ENCODE data around the gene MINDY4B. TPM values are rescaled to one million over a fixed set of nuclear protein-coding genes. Genes with fewer than 3 reads are reported as not detected.

The MINDY4B gene
- polyA plus RNA-seq, 2 of the 4 experiments (the other 2 are of a cell fraction): not detected

DNA sequence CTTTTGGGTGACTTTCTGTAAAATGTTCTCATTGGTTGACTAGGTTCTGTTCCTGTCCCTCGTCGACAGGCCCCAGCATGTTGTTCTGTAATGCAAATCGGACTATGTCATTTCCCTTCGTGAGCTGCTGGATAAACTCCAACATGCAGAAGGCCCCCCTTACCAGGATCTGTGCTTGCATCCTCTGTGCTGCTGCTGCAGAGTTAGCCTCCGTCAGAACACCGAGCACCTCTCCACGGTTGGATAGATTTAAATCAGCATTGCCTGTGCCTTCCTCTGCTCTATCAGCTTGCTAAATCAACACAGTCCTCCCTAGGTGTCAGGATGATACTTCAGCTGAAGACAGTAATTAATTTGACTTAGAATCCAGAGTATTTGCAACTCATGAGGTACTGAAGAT lies 12.7 kb upstream of the MINDY4B start:
- WGBS (ENCODE audit: missing lambda C conversion rate): 7% methylated on average over 7 of the region's 7 CpGs
- TF ChIP-seq, protein P1, sequence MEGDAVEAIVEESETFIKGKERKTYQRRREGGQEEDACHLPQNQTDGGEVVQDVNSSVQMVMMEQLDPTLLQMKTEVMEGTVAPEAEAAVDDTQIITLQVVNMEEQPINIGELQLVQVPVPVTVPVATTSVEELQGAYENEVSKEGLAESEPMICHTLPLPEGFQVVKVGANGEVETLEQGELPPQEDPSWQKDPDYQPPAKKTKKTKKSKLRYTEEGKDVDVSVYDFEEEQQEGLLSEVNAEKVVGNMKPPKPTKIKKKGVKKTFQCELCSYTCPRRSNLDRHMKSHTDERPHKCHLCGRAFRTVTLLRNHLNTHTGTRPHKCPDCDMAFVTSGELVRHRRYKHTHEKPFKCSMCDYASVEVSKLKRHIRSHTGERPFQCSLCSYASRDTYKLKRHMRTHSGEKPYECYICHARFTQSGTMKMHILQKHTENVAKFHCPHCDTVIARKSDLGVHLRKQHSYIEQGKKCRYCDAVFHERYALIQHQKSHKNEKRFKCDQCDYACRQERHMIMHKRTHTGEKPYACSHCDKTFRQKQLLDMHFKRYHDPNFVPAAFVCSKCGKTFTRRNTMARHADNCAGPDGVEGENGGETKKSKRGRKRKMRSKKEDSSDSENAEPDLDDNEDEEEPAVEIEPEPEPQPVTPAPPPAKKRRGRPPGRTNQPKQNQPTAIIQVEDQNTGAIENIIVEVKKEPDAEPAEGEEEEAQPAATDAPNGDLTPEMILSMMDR (IDR thresholded peaks at IDR 0.05): no peak
- TF ChIP-seq SMC3 (IDR thresholded peaks at IDR 0.05): no peak
- no peak for TF ChIP-seq E2F6 (IDR thresholded peaks at IDR 0.05; ENCODE audit: borderline replicate concordance, low read depth)
- TF ChIP-seq, protein P2, sequence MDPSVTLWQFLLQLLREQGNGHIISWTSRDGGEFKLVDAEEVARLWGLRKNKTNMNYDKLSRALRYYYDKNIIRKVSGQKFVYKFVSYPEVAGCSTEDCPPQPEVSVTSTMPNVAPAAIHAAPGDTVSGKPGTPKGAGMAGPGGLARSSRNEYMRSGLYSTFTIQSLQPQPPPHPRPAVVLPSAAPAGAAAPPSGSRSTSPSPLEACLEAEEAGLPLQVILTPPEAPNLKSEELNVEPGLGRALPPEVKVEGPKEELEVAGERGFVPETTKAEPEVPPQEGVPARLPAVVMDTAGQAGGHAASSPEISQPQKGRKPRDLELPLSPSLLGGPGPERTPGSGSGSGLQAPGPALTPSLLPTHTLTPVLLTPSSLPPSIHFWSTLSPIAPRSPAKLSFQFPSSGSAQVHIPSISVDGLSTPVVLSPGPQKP (IDR thresholded peaks at IDR 0.05; ENCODE audit: low read depth, low read length): no peak
- TF ChIP-seq MAZ (IDR thresholded peaks at IDR 0.05; ENCODE audit: borderline replicate concordance, low read depth, low read length): no peak
- no peak for TF ChIP-seq TP53 (CRISPR knock-in tag; IDR thresholded peaks at IDR 0.05)
- TF ChIP-seq JUNB (IDR thresholded peaks at IDR 0.05): no peak
- TF ChIP-seq ATOH8 (CRISPR knock-in tag; IDR thresholded peaks at IDR 0.05; ENCODE audit: low read depth): no peak
- CTCF ChIA-PET: interaction anchor here (0.8 kb wide), 1 partner anchor 228 kb away, joined by 3 read pairs; no protein-coding TSS in a partner anchor
- no peak for DNase-seq (ENCODE audit: low read depth in 1 of 2, low spot score in 1 of 2)
- no peak for ATAC-seq
- Histone ChIP-seq H3K9me3 (no peaks in the 10 kb centered on the region), H3K4me1 (no peaks in the 10 kb centered on the region), H3K27ac (no peak overlapping the region), H3K4me2 (no peak overlapping the region), H3K4me3 (no peak overlapping the region)
- no peak for FAIRE-seq
- POLR2A ChIA-PET: no interaction called here

GRCh38 chr3:150913133-150913922 lies 8.1 kb upstream of the MINDY4B start:
- Histone ChIP-seq H3K9me3 (no peaks in the 10 kb centered on the region), H3K4me2 (no peak overlapping the region), H3K4me1 (no peaks in the 10 kb centered on the region), H3K4me3 (no peak overlapping the region), H3K27ac (no peak overlapping the region)
- FAIRE-seq (no peak), DNase-seq (ENCODE audit: low read depth in 1 of 2, low spot score in 1 of 2) (no peak), ATAC-seq (no peak)
- ChIA-PET POLR2A (no interaction called here), CTCF (interaction anchor here (1.8 kb wide), 1 partner anchor 12 kb away, joined by 9 read pairs; no protein-coding TSS in a partner anchor)
- no peak for TF ChIP-seq MYC (IDR thresholded peaks at IDR 0.05; ENCODE audit: borderline replicate concordance, low read length)
- no peak for TF ChIP-seq KDM5A (IDR thresholded peaks at IDR 0.05)
- TF ChIP-seq EP300 (IDR thresholded peaks at IDR 0.05): no peak
- TF ChIP-seq JUN (IDR thresholded peaks at IDR 0.05): no peak
- no peak for TF ChIP-seq HDAC2 (IDR thresholded peaks at IDR 0.05)
- TF ChIP-seq POLR2AphosphoS2 (conservative IDR thresholded peaks at IDR 0.05; ENCODE audit: low read length): no peak
- TF ChIP-seq CHD2 (IDR thresholded peaks at IDR 0.05; ENCODE audit: low read length, partially characterized antibody): no peak
- TF ChIP-seq CBX8 (IDR thresholded peaks at IDR 0.05): no peak
- TF ChIP-seq SMC3 (IDR thresholded peaks at IDR 0.05): no peak
- no peak for TF ChIP-seq FOXS1 (CRISPR knock-in tag; IDR thresholded peaks at IDR 0.05)
- no peak for TF ChIP-seq ZSCAN20 (CRISPR knock-in tag; IDR thresholded peaks at IDR 0.05)
- no peak for TF ChIP-seq NFE2L2 (conservative IDR thresholded peaks at IDR 0.05; ENCODE audit: low read length)
- no peak for TF ChIP-seq TP53 (CRISPR knock-in tag; IDR thresholded peaks at IDR 0.05)
- TF ChIP-seq ESRRA (IDR thresholded peaks at IDR 0.05; ENCODE audit: borderline replicate concordance, low read length): no peak
- no peak for TF ChIP-seq EHMT2 (IDR thresholded peaks at IDR 0.05; ENCODE audit: low read depth)
- no peak for TF ChIP-seq HOXB13 (CRISPR knock-in tag; IDR thresholded peaks at IDR 0.05; ENCODE audit: low read depth)
- TF ChIP-seq MAZ (IDR thresholded peaks at IDR 0.05; ENCODE audit: borderline replicate concordance, low read depth, low read length): no peak
- TF ChIP-seq RNF2 (IDR thresholded peaks at IDR 0.05; ENCODE audit: borderline replicate concordance, low read depth): no peak
- WGBS (ENCODE audit: missing lambda C conversion rate): 61% methylated on average over 4 of the region's 4 CpGs
